ENCODE results near the gene HOXB1.

HOXB1 gene

DNA sequence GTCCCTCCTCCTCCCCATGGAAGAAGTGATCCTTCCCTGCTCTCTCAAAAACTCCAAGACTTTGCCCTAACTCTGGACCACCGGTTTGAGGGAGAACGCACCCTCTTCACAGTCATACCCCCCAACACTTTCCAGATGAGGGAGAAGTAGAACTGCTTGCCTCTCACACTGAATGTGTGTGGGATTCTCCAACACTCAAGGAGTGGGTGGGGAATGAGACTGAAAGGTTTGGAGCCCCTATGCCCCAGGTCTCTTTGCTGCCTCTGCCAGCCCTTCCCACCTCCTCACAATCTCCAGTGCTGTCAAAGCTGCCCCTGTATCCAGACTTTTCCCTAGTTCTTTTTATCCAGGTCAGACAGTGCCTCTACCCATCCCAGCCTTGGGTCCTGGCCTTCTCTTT, 35.9 kb upstream of the HOXB1 start:
- no peak for DNase-seq (ENCODE audit: extremely low read depth, low read depth)
- TF ChIP-seq, protein P1, sequence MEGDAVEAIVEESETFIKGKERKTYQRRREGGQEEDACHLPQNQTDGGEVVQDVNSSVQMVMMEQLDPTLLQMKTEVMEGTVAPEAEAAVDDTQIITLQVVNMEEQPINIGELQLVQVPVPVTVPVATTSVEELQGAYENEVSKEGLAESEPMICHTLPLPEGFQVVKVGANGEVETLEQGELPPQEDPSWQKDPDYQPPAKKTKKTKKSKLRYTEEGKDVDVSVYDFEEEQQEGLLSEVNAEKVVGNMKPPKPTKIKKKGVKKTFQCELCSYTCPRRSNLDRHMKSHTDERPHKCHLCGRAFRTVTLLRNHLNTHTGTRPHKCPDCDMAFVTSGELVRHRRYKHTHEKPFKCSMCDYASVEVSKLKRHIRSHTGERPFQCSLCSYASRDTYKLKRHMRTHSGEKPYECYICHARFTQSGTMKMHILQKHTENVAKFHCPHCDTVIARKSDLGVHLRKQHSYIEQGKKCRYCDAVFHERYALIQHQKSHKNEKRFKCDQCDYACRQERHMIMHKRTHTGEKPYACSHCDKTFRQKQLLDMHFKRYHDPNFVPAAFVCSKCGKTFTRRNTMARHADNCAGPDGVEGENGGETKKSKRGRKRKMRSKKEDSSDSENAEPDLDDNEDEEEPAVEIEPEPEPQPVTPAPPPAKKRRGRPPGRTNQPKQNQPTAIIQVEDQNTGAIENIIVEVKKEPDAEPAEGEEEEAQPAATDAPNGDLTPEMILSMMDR (IDR thresholded peaks at IDR 0.05; ENCODE audit: low read depth, low read length): no peak

DNA sequence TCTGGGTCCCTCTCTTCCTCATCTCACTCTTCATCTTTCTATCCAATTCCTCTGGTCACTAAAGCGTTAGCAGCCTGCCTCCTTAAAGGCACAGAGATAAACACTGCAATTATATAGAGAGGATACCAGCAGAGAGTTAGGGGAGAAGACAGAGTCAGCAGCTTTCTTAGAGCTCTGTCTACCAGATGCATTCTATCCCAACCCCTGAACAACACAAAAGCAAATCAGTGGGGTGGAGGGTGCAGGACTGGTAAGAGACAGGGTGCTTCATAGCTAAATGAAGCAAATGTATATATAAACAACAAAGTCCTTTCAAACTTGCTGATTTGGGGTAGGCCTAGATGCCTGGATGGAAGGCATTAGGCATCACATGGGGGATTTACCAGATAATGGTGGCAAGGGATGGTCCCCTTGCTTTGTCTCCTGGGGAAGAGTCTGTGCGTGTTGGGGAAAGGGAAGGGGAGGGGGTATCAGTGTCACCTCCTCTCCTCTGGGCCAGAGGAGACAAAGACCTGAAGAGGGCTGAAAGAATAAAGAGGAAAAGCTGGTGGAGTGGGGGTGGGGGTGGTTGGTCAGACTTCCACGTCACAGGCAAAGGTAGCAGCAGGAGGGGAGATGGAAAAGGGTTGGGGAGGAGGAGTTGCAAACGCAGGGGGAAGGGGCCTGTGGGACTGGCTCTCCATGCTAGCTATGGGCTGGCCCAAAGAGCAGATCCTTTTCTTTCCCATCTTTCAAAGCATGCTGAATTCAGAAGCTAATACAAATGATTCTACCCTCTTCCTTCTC, 35.3 kb upstream of the HOXB1 start:
- DNase-seq (ENCODE audit: extremely low read depth, low read depth): no peak
- TF ChIP-seq, protein P1 (IDR thresholded peaks at IDR 0.05; ENCODE audit: low read depth, low read length): no peak

DNA sequence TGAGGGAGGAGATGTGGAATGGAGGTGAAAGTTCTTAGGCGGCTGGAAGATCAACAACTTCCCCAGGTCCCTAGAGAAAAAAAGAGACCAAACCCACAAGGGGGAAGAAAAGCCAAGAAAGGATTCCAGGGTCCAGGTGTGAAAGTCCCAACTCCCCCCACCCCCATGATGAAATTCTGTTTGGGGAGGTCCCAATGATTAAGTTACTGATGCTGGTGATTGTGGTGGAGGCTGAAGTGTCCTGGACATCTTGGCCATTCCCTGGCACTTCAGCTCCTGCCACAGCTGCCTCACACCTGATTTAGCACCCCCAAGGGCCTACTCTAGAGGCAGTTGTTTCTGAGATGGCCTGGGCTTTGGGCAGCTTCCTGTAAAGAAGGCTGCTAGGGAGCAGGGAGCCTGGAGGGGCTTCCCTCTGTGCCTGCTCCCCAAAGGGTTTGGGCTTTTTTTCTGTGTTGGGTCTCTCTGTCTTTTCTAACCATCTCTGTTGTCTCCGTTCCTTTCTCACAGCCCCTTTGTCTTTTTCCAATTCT, 34.3 kb upstream of the HOXB1 start:
- DNase-seq (ENCODE audit: extremely low read depth, low read depth): no peak
- TF ChIP-seq, protein P1 (IDR thresholded peaks at IDR 0.05; ENCODE audit: low read depth, low read length): no peak

- TF ChIP-seq, protein P1 (IDR thresholded peaks at IDR 0.05; ENCODE audit: low read depth, low read length): no peak
- no peak for DNase-seq (ENCODE audit: extremely low read depth, low read depth)
These were observed 33.6 kb upstream of the HOXB1 start for GRCh38 chr17:48564188-48565021.

DNA sequence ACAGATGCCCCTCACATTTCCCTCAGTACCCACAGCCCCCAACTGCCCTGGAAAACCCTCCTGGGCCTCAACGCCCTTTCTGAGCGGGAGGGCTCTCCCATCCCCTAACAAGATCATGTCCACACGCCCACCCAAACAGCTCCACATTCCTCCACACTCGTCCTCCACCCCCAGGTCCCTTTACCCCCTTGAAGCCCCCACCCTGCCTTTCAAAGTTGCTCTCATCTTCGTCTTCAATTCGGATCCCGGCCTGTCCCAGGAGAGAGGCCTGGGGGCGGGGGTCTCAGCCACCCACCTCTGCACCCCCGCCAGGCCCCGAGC, 33.0 kb upstream of the HOXB1 start:
- DNase-seq (ENCODE audit: extremely low read depth, low read depth): no peak
- TF ChIP-seq, protein P1 (IDR thresholded peaks at IDR 0.05; ENCODE audit: low read depth, low read length): no peak

GRCh38 chr17:48563385-48563838, 32.6 kb upstream of the HOXB1 start:
- no peak for DNase-seq (ENCODE audit: extremely low read depth, low read depth)
- TF ChIP-seq, protein P1 (IDR thresholded peaks at IDR 0.05; ENCODE audit: low read depth, low read length): no peak

DNA sequence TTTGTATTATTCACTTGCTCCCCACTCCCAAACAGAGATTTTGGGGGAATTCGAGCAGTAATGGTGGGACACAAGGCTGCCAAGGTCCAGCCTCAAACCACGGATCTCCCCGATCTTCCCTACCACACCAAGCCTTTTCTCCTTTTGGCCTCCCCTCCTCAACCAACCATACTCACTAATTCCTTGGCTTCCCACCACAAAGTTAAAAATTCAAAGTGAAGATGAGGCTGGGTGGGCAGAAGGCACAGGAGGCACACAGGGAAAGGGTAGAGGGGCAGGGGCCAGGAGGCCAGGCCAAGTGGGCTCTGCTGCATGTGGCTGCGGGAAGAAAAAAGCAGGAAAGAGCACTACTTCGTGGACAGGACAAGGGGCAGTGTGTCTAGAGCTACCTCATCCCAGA, 32.1 kb upstream of the HOXB1 start:
- DNase-seq (ENCODE audit: extremely low read depth, low read depth): no peak
- TF ChIP-seq, protein P1 (IDR thresholded peaks at IDR 0.05; ENCODE audit: low read depth, low read length): no peak

Measured in AG09319 (cell line).